GM19193 (cell line): ENCODE results near the gene HOXB8.

Source experiments
- POLR2A ChIP-seq: IDR thresholded peaks from 4 replicates; pipeline ENCODE4 v1.6.1; 2011; ENCODE audit not compliant: insufficient read depth, insufficient read length; ENCODE audit errors: extremely low read depth

Gene HOXB8

GRCh38 chr17:48642059-48642842 is 27.2 kb upstream of the HOXB8 start:
- TF ChIP-seq POLR2A, result no peak

- no peak for TF ChIP-seq POLR2A
Observed at GRCh38 chr17:48641541-48642058, 26.5 kb upstream of the HOXB8 start.

GRCh38 chr17:48640858-48641180 is 25.7 kb upstream of the HOXB8 start:
- TF ChIP-seq POLR2A, result no peak

- TF ChIP-seq POLR2A, result no peak
Observed at GRCh38 chr17:48639982-48640857, 25.1 kb upstream of the HOXB8 start.

- TF ChIP-seq POLR2A, result no peak
Observed at GRCh38 chr17:48639136-48639535, 24.0 kb upstream of the HOXB8 start.

GRCh38 chr17:48637323-48638260 is 22.5 kb upstream of the HOXB8 start:
- no peak for TF ChIP-seq POLR2A

- TF ChIP-seq POLR2A, result no peak
Observed at GRCh38 chr17:48636177-48637018, 21.3 kb upstream of the HOXB8 start.

- no peak for TF ChIP-seq POLR2A
Observed at GRCh38 chr17:48634493-48635208, 19.6 kb upstream of the HOXB8 start.

- TF ChIP-seq POLR2A, result no peak
Observed at GRCh38 chr17:48633266-48633677, 18.2 kb upstream of the HOXB8 start.

- no peak for TF ChIP-seq POLR2A
Observed at GRCh38 chr17:48632579-48633265, 17.6 kb upstream of the HOXB8 start.

GRCh38 chr17:48631693-48632578 is 16.8 kb upstream of the HOXB8 start:
- no peak for TF ChIP-seq POLR2A

- TF ChIP-seq POLR2A, result no peak
Observed at GRCh38 chr17:48630925-48631692, 16.0 kb upstream of the HOXB8 start.
